OCI-LY1 (cell line): Measurements from ENCODE around the gene SLC3A2.

ENCODE experiments used
- H2AFZ ChIP-seq: fragments of 200-600 bp; sonication (generic), shearing (Covaris generic); 2 replicates; pipeline ENCODE4 v1.6.0; 2014; ENCODE audit warnings: antibody characterized with exemption, mild to moderate bottlenecking, low read length
- H3F3A ChIP-seq: fragments of 200-600 bp; sonication (generic), shearing (Covaris generic); 2 replicates; pipeline ENCODE4 v1.6.0; 2014; ENCODE audit warnings: mild to moderate bottlenecking, antibody characterized with exemption, low read length, moderate library complexity; ENCODE audit not compliant: insufficient read depth
- H3K27ac ChIP-seq: fragments of 200-600 bp; sonication (generic); 2 replicates; pipeline ENCODE4 v1.5.1; 2014; ENCODE audit warnings: low read length, mixed run types, mild to moderate bottlenecking, low read depth; ENCODE audit not compliant: poor library complexity, severe bottlenecking
- H3K27me3 ChIP-seq: fragments of 200-600 bp; sonication (generic); 2 replicates; pipeline ENCODE4 v1.6.0; 2014; ENCODE audit warnings: antibody characterized with exemption, mild to moderate bottlenecking, low read length, moderate library complexity; ENCODE audit not compliant: insufficient read depth
- H3K36me3 ChIP-seq: fragments of 200-600 bp; sonication (generic); 2 replicates; pipeline ENCODE4 v1.6.1; 2014; ENCODE audit warnings: mild to moderate bottlenecking, antibody characterized with exemption, low read length, moderate library complexity, mixed read lengths; ENCODE audit not compliant: insufficient read depth
- H3K4me1 ChIP-seq: fragments of 200-600 bp; sonication (generic); 2 replicates; pipeline ENCODE4 v1.5.1; 2014; ENCODE audit warnings: mild to moderate bottlenecking, low read length, moderate library complexity; ENCODE audit not compliant: insufficient read depth, severe bottlenecking
- H3K4me2 ChIP-seq: fragments of 200-600 bp; sonication (generic), shearing (Covaris generic); 2 replicates; pipeline ENCODE4 v1.6.1; 2014; ENCODE audit warnings: low read length
- H3K4me3 ChIP-seq: fragments of 200-600 bp; sonication (generic); 2 replicates; pipeline ENCODE4 v1.5.1; 2014; ENCODE audit warnings: low read length, low read depth, mild to moderate bottlenecking, mixed read lengths; ENCODE audit not compliant: poor library complexity, severe bottlenecking
- H3K79me2 ChIP-seq: fragments of 200-600 bp; shearing (Covaris generic); 2 replicates; pipeline ENCODE4 v1.6.1; 2016; ENCODE audit warnings: mixed run types, low read length, mixed read lengths; ENCODE audit not compliant: insufficient read depth
- H3K9ac ChIP-seq: fragments of 200-600 bp; sonication (generic), shearing (Covaris generic); 2 replicates; pipeline ENCODE4 v1.6.1; 2014; ENCODE audit warnings: mild to moderate bottlenecking, low read length, mixed read lengths
- H3K9me2 ChIP-seq: fragments of 200-600 bp; sonication (generic), shearing (Covaris generic); 2 replicates; pipeline ENCODE4 v1.6.1; 2014; ENCODE audit warnings: low read depth, mild to moderate bottlenecking, low read length, mixed read lengths
- H3K9me3 ChIP-seq: fragments of 200-600 bp; shearing (Covaris generic); 2 replicates; pipeline ENCODE4 v1.6.1; 2014; ENCODE audit warnings: low read length, mixed read lengths
- H4K20me1 ChIP-seq: fragments of 200-600 bp; sonication (generic), shearing (Covaris generic); 2 replicates; pipeline ENCODE4 v1.6.0; 2016; ENCODE audit warnings: mild to moderate bottlenecking, low read length; ENCODE audit not compliant: insufficient read depth
- EZH2 ChIP-seq: fragments of 200-600 bp; sonication (generic), shearing (Covaris generic); IDR thresholded peaks from 2 replicates; pipeline ENCODE4 v1.8.0; 2017; ENCODE audit warnings: borderline replicate concordance, mixed run types, mild to moderate bottlenecking, antibody characterized with exemption, low read length, moderate library complexity, mixed read lengths
- TF ChIP-seq, protein P1 (sequence below): fragments of 200-600 bp; sonication (generic), shearing (Covaris generic); IDR thresholded peaks from 2 replicates; pipeline ENCODE4 v1.5.1; 2017; ENCODE audit warnings: mild to moderate bottlenecking, antibody characterized with exemption, low read length, moderate library complexity, mixed read lengths

SLC3A2 gene

DNA sequence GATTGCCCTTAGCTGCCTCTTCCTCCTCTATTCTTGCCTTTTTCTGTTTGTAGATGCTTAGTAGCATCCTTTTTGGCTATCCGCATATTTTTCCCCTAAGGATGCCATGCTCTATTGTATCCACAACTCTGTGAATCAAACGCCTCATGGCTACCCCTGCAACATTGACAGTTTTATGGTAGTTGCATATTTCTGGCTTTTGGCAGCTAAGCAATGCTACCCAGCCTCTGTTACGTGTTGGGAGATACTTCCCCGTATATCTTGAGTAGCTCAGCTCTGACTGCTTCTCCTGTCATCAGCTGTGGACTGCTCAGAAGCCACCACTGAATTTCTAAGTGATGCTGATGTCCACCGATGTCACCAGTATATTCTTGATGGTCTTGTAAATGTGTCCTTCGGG lies 15.1 kb upstream of the SLC3A2 start:
- H3K79me2 ChIP-seq: peaks cover 72% of the 10 kb centered on the region
- H3K9me2 ChIP-seq: no peaks in the 10 kb centered on the region
- no peak overlapping the region for H3K9ac ChIP-seq
- no peaks in the 10 kb centered on the region for H3F3A ChIP-seq
- H3K36me3 ChIP-seq: peaks cover 57% of the 10 kb centered on the region
- no peak for TF ChIP-seq EZH2
- TF ChIP-seq, protein P1, sequence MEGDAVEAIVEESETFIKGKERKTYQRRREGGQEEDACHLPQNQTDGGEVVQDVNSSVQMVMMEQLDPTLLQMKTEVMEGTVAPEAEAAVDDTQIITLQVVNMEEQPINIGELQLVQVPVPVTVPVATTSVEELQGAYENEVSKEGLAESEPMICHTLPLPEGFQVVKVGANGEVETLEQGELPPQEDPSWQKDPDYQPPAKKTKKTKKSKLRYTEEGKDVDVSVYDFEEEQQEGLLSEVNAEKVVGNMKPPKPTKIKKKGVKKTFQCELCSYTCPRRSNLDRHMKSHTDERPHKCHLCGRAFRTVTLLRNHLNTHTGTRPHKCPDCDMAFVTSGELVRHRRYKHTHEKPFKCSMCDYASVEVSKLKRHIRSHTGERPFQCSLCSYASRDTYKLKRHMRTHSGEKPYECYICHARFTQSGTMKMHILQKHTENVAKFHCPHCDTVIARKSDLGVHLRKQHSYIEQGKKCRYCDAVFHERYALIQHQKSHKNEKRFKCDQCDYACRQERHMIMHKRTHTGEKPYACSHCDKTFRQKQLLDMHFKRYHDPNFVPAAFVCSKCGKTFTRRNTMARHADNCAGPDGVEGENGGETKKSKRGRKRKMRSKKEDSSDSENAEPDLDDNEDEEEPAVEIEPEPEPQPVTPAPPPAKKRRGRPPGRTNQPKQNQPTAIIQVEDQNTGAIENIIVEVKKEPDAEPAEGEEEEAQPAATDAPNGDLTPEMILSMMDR: no peak
- H3K4me2 ChIP-seq: no peak overlapping the region
- no peaks in the 10 kb centered on the region for H3K9me3 ChIP-seq
- H4K20me1 ChIP-seq: no peaks in the 10 kb centered on the region
- no peaks in the 10 kb centered on the region for H3K27me3 ChIP-seq
- H3K27ac ChIP-seq: no peak overlapping the region
- no peak overlapping the region for H2AFZ ChIP-seq
- peaks cover 27% of the 10 kb centered on the region for H3K4me1 ChIP-seq
- H3K4me3 ChIP-seq: no peak overlapping the region

DNA sequence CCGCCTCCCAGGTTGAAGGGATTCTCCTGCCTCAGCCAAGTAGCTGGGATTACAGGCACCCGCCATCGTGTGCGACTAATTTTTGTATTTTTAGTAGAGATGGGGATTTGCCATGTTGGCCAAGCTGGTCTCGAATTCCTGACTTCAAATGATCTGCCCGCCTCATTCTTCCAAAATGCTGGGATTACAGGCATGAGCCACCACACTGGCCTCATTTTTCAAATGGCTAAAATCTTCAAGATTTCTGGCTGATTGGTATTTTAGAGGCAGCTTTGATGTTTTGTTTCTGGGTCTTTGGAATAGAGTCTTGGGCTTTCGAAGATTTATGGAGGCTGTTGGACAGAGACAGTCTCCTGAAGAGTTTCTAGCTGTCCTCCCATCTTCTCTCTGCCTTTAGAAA lies 5.8 kb upstream of the SLC3A2 start:
- Histone ChIP-seq H3K9ac (no peak overlapping the region), H3K4me2 (no peak overlapping the region), H3K79me2 (peaks cover 3% of the 10 kb centered on the region; the same call in 1 of the 2 replicates), H3K27ac (no peak overlapping the region), H4K20me1 (no peaks in the 10 kb centered on the region), H3K9me3 (no peaks in the 10 kb centered on the region), H3K4me3 (no peak overlapping the region), H3K27me3 (no peaks in the 10 kb centered on the region), H3K4me1 (peaks cover 4% of the 10 kb centered on the region), H3F3A (no peaks in the 10 kb centered on the region), H3K9me2 (no peaks in the 10 kb centered on the region), H2AFZ (no peak overlapping the region), H3K36me3 (peaks cover 75% of the 10 kb centered on the region)
- no peak for TF ChIP-seq EZH2
- TF ChIP-seq, protein P1: no peak

DNA sequence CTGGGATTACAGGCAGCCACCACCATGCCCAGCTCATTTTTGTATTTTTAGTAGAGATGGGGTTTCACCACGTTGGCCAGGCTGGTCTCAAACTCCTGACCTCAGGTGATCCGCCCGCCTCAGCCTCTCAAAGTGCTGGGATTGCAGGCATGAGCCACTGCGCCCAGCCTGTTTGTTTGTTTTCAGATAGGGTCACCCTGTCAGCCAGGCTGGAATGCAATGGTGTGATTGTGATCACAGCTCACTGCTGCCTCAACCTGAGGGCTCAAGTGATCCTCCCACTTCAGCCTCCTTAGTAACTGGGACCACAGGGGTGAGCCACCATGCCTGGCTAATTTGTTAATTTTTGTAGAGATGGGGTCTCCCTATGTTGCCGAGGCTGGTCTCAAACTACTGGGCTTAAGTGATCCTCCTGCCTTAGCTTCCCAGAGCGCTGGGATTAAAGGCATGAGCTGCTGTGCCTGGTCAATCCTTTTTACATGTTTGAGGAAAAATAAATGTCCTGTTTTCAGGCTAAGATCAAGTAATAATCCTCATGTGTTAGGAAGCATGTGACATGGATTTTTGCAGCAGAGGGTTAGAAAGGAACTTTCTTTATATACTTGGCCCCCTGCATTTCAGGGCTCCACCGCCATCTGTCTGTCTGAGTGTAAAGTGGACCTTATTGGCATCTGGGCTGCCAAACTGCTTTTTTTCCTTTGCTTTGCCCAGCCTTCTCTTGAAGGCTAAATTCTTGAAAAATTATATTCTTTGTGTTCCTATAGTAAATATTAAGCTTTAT lies 4.8 kb upstream of the SLC3A2 start:
- peaks cover 11% of the 10 kb centered on the region for H3K4me1 ChIP-seq
- H3K4me2 ChIP-seq: no peak overlapping the region
- H3K9ac ChIP-seq: no peak overlapping the region
- H3K79me2 ChIP-seq: no peaks in the 10 kb centered on the region
- TF ChIP-seq, protein P1: no peak
- no peak for TF ChIP-seq EZH2
- no peaks in the 10 kb centered on the region for H3K9me2 ChIP-seq
- no peaks in the 10 kb centered on the region for H4K20me1 ChIP-seq
- no peak overlapping the region for H2AFZ ChIP-seq
- H3K9me3 ChIP-seq: no peaks in the 10 kb centered on the region
- H3K27ac ChIP-seq: no peak overlapping the region
- peaks cover 76% of the 10 kb centered on the region for H3K36me3 ChIP-seq
- no peaks in the 10 kb centered on the region for H3F3A ChIP-seq
- H3K4me3 ChIP-seq: no peak overlapping the region
- no peaks in the 10 kb centered on the region for H3K27me3 ChIP-seq
